NCI-H526 treated with DMSO at 0.1 percent for 48 hours (cell line): Measurements from ENCODE around the gene CD80.
"Not testable (repeated sequence)": the region's sequence is repeated elsewhere in the genome, so short reads cannot be mapped to it uniquely, and the experiment has no call there.

ENCODE experiments used
- DNase-seq: peaks from one replicate; lab custom pipeline; 2025; lab: John Stamatoyannopoulos, UW

Gene CD80, protein sequence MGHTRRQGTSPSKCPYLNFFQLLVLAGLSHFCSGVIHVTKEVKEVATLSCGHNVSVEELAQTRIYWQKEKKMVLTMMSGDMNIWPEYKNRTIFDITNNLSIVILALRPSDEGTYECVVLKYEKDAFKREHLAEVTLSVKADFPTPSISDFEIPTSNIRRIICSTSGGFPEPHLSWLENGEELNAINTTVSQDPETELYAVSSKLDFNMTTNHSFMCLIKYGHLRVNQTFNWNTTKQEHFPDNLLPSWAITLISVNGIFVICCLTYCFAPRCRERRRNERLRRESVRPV

GRCh38 chr3:119559441-119559963, at the start of gene CD80:
Gene CD80 (minus strand): TSS chr3:119559614. CDS start chr3:119557728, 1,886 bp downstream.
- DNase-seq = no peak

GRCh38 chr3:119608405-119609000, 49.1 kb upstream of the CD80 start:
- no peak for DNase-seq

DNA sequence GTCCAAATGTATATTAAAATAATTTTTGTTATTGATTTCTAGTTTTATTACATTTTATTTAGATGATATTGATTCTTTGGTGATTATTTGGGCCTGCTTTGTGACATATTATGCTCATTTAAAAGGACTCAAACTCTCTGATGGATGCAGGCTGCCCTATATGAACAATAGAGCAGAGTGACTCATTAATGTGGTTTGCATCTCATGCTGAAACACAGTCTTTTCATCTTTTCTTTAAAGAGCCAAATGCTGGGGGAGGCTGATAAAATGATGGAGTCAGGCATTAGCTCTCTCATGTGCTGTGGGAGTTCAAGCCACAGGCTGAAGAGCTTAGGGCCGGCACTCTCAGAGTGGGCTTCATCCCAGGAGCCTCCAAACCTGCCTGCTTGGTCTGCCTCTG, 45.5 kb upstream of the CD80 start:
- DNase-seq = no peak

DNA sequence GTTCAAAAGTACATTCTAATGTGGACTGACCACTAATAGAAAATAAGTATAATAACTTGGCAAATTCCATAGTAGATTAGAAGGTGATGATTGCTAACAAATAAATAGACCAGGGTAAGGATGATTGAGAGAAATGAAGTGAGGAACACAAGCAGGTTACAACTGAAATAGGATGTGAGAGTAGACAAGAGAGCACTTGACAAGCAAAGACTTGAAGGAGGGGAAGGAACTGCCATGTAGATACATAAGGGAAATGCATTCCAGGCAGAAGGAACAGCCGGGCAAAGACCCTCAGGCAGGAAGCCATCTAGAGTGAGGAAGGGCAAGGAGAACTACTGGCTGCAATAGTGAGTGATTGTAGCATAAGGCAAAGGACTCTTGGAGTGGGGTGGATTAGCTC, 43.3 kb upstream of the CD80 start:
- no peak for DNase-seq

GRCh38 chr3:119601154-119601553, 41.7 kb upstream of the CD80 start:
- no peak for DNase-seq

GRCh38 chr3:119600732-119601131, 41.3 kb upstream of the CD80 start:
- DNase-seq = no peak

- no peak for DNase-seq
Measured at GRCh38 chr3:119599558-119600174, 40.3 kb upstream of the CD80 start.

- DNase-seq = no peak
Measured at GRCh38 chr3:119598410-119599098, 39.1 kb upstream of the CD80 start.

- DNase-seq = no peak
Measured at GRCh38 chr3:119597548-119598288, 38.3 kb upstream of the CD80 start, which contains the start of gene PLA1A. Gene PLA1A (plus strand): TSS chr3:119597885. CDS start chr3:119597914, 29 bp downstream.

DNA sequence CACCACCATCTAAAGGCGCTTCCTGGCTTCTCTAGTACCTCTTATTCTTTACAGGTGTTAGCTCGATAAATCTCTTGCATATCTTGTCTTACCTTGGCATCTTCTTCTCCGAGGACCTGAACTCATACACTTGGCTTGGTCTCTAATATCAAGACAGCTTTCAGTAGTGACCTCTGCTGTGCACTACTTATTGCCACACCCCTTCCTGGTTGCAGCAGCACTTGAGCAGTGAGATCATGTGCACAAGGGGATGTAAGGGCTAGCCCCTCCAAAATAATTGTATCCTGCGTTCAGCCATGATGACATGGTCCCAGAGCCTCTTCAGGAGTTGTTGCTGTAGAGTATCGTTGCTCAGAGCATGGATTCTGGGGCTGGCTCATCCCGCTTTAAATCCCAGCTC, 37.0 kb upstream of the CD80 start:
- DNase-seq = no peak

DNA sequence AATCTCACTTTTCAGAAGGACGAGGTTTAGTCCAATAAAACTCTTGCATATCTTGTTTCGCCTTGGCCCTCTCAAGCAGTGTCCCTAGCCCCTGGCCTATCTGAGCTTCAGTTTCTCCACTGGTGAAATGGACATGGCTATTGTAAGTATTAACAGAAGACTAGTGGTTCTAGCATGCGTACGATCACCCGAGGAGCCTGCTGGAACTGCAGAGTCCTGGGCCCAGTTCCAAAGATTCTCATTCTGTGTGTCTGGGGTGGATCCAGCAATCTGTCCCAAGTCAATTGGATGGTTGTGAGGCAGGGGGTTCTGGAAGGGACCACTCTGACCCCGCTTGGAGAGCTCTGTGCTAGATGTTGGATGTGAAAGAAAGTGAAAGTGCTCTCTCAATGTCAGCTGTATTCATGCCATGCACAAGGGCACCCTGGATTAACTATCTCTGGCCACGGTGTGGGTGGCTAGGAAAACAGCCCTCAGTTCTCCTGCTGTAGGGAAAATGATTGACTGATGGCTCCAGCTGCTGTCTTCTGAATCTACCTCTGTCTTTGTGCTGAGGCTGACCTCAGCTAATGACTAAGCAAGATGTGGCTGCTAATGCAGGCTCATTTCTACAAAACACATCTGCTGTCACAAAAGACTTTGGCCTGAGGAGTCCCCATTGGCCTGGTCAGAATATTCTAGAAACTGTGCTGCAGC, 36.4 kb upstream of the CD80 start:
- no peak for DNase-seq

GRCh38 chr3:119594929-119595328, 35.5 kb upstream of the CD80 start:
- DNase-seq = not testable (repeated sequence)

GRCh38 chr3:119594066-119594465, 34.7 kb upstream of the CD80 start:
- no peak for DNase-seq

- no peak for DNase-seq
Measured at GRCh38 chr3:119592861-119593260, 33.4 kb upstream of the CD80 start.

GRCh38 chr3:119590706-119591105, 31.3 kb upstream of the CD80 start:
- no peak for DNase-seq

GRCh38 chr3:119589102-119589773, 29.8 kb upstream of the CD80 start:
- DNase-seq = no peak

- DNase-seq = no peak
Measured at GRCh38 chr3:119588112-119588511, 28.7 kb upstream of the CD80 start.

DNA sequence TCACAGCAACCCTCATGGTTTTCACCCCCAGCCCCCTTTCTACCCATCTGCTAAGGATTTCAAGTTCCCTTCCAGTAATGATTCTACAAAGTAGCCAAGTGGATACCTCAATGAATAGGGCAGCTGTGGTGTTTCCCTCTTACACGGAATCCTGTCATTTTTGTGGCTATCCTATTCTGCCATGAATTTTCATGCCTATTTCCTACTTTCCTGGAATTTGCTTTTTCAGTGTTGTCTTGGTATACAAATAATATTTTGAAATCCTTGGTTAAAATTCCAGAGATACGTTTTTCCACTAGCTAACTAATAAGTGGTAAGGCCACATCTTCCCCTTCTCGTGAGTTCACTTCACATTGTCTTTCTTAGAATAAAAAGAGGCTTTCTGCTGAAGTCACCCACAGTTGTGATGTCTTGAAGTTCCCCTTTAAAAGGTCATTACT, 27.3 kb upstream of the CD80 start:
- DNase-seq = no peak

GRCh38 chr3:119585856-119586570, 26.6 kb upstream of the CD80 start:
- DNase-seq = no peak

GRCh38 chr3:119585208-119585607, 25.8 kb upstream of the CD80 start:
- DNase-seq = no peak
